OCI-LY3 (cell line): ENCODE results near the gene CA12.

Source experiments
- EZH2phosphoT487 ChIP-seq: fragments of 200-600 bp; shearing (Covaris generic); IDR thresholded peaks from 2 replicates; pipeline ENCODE4 v1.6.1; 2018; ENCODE audit warnings: antibody characterized with exemption, mixed run types, low read depth
- TF ChIP-seq, protein P1 (sequence below): fragments of 200-600, 300-600 bp; sonication (generic); IDR thresholded peaks from 2 replicates; pipeline ENCODE4 v1.5.1; 2014; ENCODE audit warnings: antibody characterized with exemption, low read length, low read depth

DNA sequence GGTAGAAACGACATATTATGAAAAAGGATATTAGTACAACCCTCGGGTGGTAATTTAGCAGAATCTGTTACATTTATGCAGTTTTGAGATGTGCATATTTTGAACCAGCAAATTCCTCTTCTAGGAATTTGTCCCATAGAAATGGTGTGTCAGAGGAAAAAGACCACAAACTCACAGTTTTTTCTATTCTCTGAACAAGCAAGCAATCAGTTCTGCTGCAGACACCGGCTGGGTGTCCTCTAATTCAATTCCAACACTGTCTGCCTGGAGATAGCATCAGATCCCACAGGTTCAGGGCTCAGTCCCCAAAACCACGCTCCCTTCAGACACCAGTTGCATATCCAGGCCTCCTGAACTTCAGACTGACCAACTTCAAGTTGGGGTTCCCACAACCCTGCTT lies 67.8 kb downstream of the CA12 start:
- no peak for TF ChIP-seq EZH2phosphoT487
- TF ChIP-seq, protein P1, sequence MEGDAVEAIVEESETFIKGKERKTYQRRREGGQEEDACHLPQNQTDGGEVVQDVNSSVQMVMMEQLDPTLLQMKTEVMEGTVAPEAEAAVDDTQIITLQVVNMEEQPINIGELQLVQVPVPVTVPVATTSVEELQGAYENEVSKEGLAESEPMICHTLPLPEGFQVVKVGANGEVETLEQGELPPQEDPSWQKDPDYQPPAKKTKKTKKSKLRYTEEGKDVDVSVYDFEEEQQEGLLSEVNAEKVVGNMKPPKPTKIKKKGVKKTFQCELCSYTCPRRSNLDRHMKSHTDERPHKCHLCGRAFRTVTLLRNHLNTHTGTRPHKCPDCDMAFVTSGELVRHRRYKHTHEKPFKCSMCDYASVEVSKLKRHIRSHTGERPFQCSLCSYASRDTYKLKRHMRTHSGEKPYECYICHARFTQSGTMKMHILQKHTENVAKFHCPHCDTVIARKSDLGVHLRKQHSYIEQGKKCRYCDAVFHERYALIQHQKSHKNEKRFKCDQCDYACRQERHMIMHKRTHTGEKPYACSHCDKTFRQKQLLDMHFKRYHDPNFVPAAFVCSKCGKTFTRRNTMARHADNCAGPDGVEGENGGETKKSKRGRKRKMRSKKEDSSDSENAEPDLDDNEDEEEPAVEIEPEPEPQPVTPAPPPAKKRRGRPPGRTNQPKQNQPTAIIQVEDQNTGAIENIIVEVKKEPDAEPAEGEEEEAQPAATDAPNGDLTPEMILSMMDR = no peak
